HG02588 (cell line): ENCODE data around the gene NEK11.
"Not testable (repeated sequence)": the region's sequence is repeated elsewhere in the genome, so short reads cannot be mapped to it uniquely, and the experiment has no call there.

Experiments used
- ATAC-seq: cut with Tn5 transposase; IDR thresholded peaks from one replicate; pipeline ENCODE4 v1.9.1; 2021; ENCODE audit warnings: mild to moderate bottlenecking, moderate library complexity; ENCODE audit not compliant: unreplicated experiment

NEK11 gene

DNA sequence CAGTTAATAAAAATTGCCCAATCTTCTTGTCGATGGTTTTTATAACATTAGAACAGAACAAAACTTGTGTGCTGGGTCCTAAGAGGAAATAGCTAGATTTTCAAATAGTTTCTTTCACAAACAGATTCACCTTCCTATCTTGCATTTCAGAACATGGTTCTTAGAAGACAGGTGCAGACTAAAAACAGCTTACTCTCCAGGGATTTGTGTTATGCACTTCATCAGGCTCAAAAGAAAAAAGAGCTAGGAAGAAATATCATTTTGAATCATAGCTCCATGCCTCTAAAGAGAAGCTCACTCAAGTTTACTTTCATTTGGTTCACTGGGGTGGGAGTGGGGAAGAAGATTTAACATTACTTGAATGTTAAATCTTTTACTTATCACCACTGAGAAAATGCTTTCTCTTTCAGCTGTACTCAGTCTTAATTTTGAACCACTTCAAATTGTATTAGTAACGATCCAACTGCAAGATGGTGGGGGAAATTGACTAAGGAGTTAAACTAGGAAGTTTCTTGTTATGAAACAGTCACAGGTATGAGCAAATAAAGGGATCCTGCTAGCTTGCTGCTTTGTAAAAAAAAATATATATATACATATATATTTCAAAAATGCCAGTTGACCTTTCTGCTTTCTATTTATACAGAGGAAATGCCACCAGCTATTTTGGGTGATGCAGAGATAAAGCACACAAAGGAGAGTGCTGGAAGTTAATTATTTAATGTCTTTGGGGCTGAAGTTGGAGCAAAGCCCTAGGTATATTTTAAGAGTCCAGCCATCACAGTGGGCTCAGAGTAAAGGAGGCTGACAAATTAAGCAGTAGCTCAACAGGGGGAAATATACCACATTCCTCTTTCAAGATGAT is 326.6 kb downstream of the NEK11 start:
- ATAC-seq: no peak

GRCh38 chr3:131353986-131354385 is 327.3 kb downstream of the NEK11 start:
- ATAC-seq: no peak

DNA sequence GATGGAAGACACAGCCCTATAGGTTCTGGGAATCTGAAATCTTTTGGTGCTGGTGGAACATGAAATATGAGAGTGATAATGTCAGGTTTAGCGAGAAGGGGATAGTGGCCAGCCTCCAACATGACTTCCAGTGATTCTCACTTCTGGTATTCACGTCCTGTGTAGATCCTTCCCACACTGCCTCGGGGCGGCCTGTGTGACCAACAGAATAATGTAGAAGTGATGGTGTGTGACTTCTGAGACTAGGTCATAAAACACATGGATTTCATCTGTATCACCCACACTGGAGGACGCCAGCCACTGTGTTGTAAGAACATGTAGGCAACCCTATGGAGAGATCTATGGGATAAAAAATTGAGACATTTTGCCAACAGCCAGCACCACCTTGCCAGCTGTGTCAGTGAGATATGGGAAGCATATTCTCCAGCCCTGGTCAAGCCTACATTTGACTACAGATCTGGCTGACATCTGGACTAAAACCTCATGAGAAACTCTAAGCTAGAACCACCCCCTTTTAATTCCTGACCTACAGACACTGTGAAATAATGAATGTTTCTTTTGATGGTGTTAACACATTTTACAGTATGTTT is 329.4 kb downstream of the NEK11 start:
- ATAC-seq: no peak

- ATAC-seq: no peak
Measured at GRCh38 chr3:131357275-131357674, 330.6 kb downstream of the NEK11 start.

- no peak for ATAC-seq
Measured at GRCh38 chr3:131360191-131360755, 333.6 kb downstream of the NEK11 start.

DNA sequence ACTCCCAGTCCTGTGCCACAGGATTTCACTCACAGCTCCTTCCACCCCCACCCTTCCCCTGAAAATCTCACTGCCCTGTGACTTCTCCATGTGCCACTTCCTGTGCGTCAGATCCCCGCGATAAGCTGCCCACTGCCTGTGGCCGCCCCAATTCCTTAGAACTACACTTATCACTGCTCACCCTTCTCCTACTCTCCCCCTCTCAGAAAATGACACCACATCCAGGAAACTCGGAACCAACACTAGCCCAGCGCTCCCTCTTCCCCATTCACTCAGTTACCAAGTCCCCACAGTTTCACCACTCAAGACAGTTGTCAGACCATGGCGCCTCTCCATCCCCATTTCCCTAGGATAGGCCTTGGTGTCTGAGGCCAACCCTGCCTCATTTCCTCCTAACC is 334.4 kb downstream of the NEK11 start:
- ATAC-seq: not testable (repeated sequence)

DNA sequence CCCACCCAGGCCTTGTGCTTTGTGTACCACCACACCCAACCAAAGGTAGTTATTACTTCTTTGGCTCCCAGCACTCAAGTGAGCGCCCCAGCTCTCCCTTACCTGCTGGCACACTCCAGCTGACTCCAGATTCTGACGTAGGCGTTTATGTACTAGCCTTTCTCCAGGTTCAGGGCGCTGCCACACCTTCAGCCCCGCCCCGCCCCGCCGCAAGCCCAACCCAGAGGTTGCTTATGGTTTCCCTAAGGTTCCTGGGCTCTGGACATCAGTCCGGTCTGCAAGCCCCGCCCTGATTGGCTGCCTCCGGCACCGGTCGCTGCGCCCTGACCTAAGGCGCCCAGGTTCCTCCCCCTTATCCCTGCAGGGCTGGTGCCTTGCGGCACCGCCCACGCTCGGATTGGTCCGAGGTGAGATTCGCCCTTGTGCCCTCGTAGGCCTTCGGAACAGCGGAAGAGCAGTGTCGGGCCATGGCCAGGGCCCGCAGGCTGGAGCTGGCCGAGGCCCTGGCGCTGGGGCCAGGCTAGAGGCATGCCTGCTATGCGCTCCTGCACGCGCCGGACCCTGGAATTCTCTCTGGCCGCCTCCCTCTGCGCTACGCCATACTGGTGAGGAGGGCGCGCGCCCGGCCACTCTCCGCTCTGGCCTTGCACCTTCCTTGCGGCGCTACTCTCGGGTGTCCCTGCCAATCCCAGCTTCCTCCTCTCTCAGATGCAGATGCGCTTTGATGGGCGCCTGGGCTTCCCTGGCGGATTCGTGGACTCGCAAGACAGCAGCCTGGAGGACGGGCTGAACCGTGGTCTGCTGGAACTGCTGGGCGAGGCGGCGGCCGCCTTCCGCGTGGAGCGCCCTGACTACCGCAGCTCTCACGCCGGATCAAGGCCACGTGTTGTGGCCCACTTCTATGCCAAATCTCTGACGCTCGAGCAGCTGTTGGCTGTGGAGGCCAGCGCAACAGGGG is 335.1 kb downstream of the NEK11 start:
- peak; percentile 86 for ATAC-seq

DNA sequence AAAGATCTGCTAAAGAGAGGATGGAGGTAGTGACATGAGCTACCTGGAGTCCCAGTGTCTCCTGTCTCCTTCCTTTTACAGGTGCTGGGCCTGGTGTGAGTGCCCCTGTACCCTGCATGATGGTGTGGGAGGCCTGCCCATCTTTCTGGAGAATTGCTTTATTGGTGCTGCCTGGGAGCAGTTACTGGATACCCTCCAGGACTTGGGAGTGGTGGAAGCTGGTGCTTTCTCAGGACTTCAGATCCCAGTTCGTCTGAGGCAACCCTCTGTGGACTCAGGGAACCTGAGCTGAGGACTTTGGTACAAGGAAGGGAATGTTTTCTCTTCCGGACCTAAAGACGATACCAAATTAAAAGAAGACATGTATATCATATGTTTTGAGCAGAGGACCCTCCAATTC is 336.6 kb downstream of the NEK11 start:
- no peak for ATAC-seq

DNA sequence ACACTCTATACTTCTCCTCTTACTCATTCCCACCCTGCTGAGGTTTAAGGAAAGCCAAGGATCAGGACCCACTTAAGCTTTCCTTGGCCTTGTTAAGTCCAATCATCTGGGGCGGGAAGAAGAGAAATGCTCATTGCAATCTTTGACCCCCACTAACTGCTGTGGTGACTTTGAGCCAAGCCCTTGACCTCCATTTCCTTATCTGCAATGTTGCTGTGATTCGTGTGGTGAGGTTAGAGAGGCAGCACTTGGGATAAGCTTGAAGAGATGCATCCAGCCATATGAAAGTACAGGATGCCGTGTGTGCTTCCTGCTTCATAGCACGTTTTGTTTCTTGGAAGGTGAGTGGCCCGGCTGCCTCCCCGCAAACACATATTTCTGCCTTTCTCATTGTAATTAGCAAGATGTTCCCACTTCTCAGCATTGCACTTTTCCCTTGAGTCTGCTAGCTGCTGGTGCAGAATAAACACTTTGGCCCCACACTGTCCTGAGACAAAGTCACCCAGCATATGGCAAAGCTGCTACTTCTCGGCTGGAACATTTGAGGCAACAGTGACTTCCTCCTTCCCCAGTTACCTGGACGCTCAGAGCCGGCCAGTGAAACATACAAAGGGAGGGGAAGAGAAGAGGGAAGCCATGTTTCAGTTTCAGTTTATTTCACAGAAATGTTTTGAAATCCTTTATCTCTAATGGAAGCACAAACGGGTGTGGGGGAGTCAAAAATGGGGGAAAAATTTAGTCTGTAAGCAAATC is 344.4 kb downstream of the NEK11 start:
- no peak for ATAC-seq

GRCh38 chr3:131371688-131372066 is 345.0 kb downstream of the NEK11 start:
- no peak for ATAC-seq

GRCh38 chr3:131374741-131375140 is 348.1 kb downstream of the NEK11 start:
- ATAC-seq: no peak

DNA sequence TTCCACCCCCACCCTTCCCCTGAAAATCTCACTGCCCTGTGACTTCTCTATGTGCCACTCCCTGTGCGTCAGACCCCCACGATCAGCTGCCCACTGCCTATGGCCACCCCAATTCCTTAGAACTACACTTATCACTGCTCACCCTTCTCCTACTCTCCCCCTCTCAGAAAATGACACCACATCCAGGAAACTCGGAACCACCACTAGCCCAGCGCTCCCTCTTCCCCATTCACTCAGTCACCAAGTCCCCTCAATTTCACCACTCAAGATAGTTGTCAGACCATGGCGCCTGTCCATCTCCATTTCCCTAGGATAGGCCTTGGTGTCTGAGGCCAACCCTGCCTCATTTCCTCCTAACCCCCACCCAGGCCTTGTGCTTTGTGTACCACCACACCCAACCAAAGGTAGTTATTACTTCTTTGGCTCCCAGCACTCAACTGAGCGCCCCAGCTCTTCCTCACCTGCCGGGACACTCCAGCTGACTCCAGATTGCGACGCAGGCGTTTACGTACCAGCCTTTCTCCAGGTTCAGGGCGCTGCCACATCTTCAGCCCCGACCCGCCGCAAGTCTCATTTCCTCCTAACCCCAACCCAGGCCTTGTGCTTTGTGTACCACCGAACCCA is 354.3 kb downstream of the NEK11 start:
- ATAC-seq: peak; percentile 1

GRCh38 chr3:131381445-131382291 is 355.0 kb downstream of the NEK11 start, which contains the start of gene NUDT16:
Gene NUDT16 (plus strand): TSS chr3:131381774. CDS start chr3:131381805, 31 bp downstream.
- peak; percentile 98 for ATAC-seq

DNA sequence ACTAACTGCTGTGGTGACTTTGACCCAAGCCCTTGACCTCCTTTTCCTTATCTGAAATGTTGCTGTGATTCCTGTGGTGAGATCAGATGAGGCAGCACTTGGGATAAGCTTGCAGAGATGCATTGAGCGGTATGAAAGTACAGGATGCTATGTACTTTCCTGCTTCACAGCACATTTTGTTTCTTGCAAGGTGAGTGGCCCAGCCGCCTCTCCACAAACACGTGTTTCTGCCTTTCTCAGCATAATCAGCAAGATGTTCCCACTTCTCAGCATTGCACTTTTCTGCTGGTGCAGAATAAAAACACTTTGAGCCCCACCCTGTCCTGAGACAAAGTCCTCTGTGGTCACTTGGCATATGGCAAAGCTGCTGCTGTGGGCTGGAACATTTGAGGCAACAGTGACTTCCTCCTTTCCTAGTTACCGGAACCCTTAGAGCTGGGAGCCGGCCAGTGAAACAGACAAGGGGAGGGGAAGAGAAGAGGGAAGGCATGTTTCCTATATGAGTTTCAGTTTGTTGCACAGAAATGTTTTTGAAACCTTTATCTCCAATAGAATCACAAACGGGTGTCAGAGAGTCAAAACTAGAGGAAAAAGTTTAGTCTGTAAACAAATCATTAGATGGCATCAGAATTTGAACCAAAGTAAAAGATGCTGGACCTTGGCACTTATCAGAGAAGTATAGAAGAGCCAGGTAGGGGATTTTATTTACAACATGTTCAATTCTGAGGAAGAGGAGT is 359.9 kb downstream of the NEK11 start:
- no peak for ATAC-seq

DNA sequence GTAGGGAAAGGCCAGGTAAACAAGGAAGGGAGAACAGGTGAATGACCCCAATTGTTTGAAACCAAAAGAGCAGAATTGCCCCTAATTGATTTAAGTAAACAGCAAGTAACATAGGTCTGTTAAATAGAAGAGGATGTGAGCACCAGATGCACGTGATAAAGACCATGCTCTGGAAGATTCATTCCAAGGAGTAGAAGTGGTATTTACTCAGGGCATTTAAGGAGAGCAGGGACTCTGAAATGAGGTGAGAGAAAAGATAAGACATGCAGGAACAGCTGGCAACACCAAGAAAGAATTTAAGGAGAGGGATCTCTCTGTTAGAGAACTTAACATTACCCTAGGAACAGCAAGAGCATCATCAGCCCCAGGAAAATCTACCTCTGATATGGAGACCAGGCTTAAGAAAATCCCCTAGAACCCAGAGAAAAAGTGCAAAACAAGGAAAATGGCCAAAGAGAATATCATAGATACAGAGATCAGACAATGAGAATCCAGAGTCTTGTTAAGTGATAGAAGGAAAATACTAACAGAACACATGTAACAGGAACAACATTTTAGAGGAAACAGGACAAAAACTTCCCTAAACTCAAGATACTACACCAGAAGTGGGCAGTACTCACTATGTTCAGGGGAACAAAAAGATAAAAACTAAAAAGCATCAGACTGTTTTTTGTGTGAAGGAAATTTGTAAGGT is 361.3 kb downstream of the NEK11 start:
- no peak for ATAC-seq

GRCh38 chr3:131388490-131388799 is 361.8 kb downstream of the NEK11 start:
- no peak for ATAC-seq

- ATAC-seq: no peak
Measured at GRCh38 chr3:131390331-131390730, 363.7 kb downstream of the NEK11 start.

- no peak for ATAC-seq
Measured at GRCh38 chr3:131393051-131393450, 366.4 kb downstream of the NEK11 start.
